Measurements from ENCODE around the gene FAHD1.

DNA sequence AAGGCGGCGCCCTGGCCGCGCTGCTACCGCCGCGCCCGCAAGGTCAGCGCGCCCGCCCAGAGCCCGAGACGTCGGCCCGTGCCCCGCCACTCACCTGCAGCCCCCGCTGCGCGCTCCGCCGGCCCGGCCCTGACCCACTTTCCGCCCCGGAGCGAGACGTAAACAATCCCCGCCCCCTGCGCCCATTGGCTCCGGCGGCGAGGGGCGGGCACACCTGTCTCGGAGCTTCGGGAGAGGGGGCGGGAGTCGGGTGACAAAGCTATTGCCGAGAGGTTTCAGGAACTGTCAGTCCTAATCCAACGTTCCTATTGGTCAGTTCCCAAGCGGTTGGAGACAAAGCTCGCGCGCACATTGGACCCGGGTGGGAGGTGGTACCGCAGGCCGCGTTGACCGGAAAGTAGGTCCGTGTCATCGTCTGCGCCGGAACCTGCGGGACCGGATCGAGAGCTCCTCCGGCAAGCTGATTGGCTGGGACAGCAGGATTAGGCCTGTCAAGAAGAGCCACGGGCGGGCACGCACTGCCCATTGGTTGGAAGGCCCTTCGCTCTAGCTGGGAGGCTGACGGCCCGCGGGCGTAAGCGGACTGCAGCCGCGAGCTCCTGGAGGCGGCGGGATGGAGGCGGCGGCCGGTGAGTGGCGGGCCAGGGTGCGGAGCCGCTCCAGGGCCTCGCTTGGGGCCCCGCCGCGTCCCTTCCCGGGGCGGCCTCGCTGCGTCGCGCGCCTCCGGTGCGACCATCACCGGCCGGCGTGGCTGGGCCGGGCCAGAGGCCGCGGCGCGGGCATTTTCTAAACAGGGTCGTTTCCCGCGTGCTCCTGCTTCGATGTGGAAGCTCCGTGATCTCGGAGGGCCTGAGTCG lies 44.4 kb upstream of the FAHD1 start, which contains the start of the genes NUBP2 and SPSB3:
- TF ChIP-seq, protein P1, sequence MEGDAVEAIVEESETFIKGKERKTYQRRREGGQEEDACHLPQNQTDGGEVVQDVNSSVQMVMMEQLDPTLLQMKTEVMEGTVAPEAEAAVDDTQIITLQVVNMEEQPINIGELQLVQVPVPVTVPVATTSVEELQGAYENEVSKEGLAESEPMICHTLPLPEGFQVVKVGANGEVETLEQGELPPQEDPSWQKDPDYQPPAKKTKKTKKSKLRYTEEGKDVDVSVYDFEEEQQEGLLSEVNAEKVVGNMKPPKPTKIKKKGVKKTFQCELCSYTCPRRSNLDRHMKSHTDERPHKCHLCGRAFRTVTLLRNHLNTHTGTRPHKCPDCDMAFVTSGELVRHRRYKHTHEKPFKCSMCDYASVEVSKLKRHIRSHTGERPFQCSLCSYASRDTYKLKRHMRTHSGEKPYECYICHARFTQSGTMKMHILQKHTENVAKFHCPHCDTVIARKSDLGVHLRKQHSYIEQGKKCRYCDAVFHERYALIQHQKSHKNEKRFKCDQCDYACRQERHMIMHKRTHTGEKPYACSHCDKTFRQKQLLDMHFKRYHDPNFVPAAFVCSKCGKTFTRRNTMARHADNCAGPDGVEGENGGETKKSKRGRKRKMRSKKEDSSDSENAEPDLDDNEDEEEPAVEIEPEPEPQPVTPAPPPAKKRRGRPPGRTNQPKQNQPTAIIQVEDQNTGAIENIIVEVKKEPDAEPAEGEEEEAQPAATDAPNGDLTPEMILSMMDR (IDR thresholded peaks at IDR 0.05; ENCODE audit: poor library complexity), result no peak
- TF ChIP-seq EZH2 (IDR thresholded peaks at IDR 0.05; ENCODE audit: borderline replicate concordance), result no peak
- TF ChIP-seq EZH2phosphoT487 (IDR thresholded peaks at IDR 0.05; ENCODE audit: low read depth, severe bottlenecking, unreplicated experiment), result no peak
